NCI-H82 treated with DMSO at 0.1 percent for 48 hours (cell line): Measurements from ENCODE around the gene TMEM165.
A peak's percentile ranks its signal among the peaks of the same experiment; 100 is the strongest.
"Not testable (repeated sequence)": the region's sequence is repeated elsewhere in the genome, so short reads cannot be mapped to it uniquely, and the experiment has no call there.

Experiments used
- DNase-seq: peaks from one replicate; lab custom pipeline; 2025; ENCODE audit not compliant: unreplicated experiment; lab: John Stamatoyannopoulos, UW

TMEM165 gene

DNA sequence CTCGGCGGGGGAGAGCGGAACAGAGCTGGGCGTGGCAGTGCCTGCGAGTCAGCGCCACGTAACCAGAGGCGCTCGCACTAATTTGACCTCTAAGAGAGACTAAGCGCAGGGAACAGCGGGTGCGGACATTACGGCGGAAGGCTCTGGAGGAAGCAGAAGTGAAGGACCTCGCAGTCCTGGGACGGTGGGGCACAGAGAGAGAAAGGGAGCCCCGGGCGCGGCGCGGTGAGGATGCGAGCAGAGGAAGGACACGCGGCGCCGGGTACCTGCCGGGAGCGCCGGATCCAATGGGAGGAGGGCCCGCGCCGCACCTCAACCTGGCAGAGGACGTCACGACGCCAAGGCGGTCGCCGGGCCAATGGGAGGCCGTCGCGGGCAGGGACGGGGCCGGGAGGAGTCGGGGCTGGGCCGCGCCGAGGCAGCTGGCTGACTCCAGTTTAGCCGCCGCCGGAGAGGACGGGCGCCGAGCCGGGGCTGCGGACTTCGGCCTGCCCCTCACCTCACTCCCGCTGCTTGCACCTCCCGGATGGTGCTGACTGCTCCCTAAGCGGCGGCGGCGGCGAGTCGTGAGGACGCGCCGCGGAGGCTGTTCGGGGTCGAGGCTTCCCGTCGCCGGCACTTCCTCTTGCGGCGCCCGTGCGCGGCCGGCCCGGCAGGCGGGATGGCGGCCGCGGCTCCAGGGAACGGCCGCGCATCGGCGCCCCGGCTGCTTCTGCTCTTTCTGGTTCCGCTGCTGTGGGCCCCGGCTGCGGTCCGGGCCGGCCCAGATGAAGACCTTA is at the start of gene TMEM165:
Gene TMEM165, plus strand, starts transcription at position 429 of the 779 bp plus-strand sequence. Its CDS starts 233 bp downstream, at position 662.
- DNase-seq = peak; percentile 61

DNA sequence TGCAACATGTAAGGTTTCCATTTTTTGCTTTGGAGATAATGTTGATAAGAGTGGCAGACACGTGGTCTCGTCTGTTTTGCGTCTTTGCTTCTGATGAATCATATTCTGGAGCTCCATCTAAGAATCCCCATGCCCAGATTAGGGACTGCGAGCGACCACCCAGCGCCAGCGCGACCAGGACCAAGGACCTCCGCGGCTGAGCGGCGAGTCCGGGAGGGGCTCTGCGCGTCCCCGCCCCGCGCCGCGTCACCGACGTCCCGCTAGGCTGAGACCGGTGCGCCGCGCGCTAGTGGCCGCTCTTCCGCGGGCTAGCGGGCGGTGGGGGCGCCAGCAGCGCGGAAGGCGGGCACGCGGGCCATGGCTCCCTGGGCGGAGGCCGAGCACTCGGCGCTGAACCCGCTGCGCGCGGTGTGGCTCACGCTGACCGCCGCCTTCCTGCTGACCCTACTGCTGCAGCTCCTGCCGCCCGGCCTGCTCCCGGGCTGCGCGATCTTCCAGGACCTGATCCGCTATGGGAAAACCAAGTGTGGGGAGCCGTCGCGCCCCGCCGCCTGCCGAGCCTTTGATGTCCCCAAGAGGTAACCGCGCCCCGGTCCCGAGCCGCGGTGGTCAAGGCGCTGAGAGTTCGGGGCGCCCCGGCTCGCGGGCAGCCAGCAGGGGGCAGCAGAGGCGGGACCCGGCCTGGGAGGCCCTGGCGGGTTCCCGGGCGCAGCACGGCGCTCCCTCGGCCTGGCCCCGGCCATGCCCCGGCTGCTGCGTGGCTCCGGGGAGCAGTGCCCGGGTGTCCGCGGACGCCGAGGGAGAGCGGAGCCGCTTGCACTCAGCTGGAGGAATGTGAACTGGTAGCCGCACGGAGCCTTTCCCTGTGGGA is 49.5 kb upstream of the TMEM165 start, which contains the start of gene SRD5A3:
Gene SRD5A3, plus strand, starts transcription at position 263 of the 871 bp plus-strand sequence. Its CDS starts 95 bp downstream, at position 358.
- peak; percentile 54 for DNase-seq

DNA sequence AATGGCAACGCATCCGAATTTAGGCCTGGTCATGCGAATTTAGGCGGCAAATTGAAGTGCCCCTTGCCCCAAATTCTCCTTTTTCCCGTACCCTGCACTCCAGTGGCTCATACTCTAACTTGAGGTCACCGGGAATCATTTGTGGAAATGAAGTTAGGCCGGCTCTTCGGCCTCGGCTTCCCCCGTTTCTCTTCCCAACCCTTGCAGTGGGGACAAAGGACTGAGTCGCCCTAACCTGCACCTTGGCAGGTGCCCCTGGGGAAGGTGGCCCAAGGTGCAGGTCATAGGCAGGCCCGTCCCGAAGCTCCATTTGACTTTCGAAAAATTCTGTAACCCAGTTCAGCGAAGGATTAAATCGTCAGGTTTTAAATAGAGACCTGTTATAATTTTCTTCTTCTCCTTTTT is 48.9 kb upstream of the TMEM165 start:
- DNase-seq = no peak

DNA sequence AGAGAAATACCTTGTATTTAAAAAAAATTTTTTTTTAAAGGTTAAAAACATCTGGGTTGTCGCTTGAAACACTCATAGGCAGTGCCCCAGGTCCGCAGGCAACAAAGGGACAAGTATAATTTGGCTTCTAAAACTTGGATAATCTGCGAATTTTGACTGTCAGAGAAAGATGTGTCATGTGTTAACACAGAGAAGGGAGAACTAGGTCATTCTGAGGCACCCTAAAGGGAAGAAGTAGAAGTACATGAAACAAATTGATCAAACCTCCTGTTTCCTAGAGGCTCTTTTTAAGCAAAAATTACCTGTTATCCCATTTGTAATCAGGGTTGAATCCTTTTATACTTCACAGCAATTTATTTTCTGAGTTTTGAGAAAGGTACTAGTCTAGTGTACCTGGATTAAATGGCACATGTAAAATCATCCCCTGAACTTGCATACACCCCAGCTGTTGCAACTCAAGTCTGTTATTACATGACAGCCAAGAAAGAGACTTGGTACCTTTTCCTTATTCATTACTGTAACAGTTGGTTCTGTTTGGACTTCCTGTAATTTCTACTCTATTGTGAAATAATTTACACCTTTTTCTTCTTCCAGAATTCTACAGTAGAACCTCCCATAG is 48.0 kb upstream of the TMEM165 start:
- no peak for DNase-seq

DNA sequence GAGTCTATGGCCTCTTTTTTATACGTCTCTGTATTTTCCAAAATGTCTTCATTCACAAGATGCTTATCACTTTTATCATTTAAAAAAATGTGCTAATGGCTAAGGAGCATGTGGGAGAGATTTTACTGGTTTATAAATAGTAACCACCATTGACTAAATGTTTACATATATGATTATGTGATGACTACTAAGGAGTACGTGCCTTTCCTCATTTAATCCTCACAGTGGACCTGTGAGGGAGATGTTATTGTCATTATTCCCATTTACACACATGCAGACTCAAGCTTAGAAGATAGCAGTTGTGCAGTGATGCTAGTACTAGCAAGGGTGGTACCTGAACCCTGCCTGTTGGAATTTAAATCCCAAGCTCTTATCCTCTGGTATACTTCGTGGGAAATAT is 47.3 kb upstream of the TMEM165 start:
- no peak for DNase-seq

DNA sequence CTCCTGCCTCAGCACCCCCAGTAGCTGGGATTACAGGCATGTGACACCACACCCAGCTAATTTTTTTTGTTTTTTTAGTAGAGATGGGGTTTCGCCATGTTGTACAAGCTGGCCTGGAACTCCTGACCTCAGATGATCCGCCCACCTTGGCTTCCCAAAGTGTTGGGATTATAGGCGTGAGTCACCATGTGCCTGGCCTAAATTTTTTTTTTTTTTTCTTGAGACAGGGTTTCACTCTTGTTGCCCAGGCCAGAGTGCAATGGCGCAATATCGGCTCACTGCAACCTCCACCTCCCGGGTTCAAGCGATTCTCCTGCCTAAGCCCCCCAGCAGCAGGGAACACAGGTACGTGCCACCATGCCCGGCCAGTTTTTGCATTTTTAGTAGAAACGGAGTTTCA is 44.9 kb upstream of the TMEM165 start:
- DNase-seq = not testable (repeated sequence)

- DNase-seq = no peak
Observed at GRCh38 chr4:55351824-55352223, 43.9 kb upstream of the TMEM165 start.

DNA sequence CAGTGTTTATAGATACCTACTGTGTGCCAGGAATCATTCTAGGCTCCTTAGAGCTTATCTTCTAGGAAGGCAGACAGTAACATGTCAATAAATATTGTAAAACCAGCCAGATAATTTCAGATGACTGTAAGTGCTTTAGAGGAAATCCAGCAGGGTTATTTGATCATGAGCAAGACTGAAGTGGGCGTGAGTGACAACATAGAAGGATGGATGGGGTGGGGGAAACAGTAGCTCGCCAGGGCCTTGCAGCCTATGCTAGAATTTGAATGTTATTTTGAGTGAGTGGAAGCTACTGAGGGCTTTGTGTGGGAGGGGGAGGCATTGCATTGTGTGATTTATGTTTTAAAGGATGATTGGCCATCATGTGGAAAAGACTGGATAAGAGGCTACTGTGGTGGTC is 43.0 kb upstream of the TMEM165 start:
- no peak for DNase-seq

- DNase-seq = not testable (repeated sequence)
Observed at GRCh38 chr4:55353228-55353747, 42.5 kb upstream of the TMEM165 start.

GRCh38 chr4:55354648-55355047 is 41.1 kb upstream of the TMEM165 start:
- no peak for DNase-seq

DNA sequence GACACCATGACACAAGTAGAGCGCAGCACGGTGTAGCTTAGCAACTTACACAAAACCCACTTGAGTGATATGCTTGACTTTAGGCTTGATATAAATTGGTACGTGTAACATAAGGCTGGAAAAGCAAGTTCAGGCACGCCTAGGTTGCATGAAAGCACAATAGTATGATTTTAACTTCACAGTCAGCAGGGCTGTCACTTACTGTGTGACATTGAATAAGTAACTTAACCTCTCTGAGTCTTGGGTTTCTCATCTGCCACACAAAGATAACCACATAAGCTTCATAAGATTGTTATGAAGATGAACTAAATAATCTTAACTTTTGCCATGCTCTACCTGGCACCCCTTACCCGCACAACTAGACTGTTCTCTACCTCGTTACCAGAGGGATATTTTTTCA is 40.2 kb upstream of the TMEM165 start:
- no peak for DNase-seq

- DNase-seq = no peak
Observed at GRCh38 chr4:55356991-55357461, 38.7 kb upstream of the TMEM165 start.

DNA sequence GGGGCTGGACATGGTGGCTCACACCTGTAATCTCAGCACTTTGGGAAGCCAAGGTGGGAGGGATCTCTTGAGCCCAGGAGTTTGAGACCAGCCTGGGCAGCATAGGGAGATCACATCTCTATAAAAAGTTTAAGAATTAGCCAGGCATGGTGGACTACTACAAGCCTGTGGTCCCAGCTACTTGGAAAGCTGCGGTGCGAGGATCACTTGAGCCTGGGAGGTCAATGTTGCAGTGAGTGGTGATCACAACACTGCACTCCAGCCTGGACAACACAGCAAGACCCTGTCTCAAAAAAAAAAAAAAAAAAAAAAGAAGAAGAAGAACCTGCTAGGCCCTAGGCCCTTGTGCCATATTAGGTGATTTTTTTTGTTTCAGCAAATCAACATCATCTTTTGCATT is 37.5 kb upstream of the TMEM165 start:
- DNase-seq = no peak

GRCh38 chr4:55358668-55359067 is 37.1 kb upstream of the TMEM165 start:
- no peak for DNase-seq

DNA sequence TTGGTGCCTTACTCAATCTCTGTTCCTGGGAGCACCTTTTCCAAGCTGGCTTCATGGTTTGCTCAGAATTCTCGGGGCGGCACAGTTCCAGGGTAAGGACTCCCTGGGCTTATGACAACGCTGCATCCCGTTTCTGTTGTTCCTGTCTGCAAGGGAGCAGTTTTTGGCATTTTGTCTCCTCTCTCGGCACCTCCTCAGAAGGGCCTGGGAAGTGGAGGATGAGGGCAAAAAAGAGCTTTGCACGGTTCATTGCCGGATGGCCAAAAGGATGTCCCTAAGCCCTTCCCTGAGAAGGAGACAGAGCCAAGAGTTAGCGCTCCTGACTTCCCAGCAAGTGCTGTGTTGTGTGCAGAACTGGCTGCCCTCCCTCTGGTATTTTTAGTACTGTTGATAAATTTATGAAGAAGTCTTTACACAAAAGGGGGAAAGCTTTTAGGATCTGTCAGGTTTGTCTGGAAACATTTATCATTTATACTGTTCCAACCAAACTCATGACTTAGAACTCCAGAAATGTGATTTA is 36.3 kb upstream of the TMEM165 start:
- DNase-seq = no peak

GRCh38 chr4:55362938-55363337 is 32.8 kb upstream of the TMEM165 start:
- not testable (repeated sequence) for DNase-seq

DNA sequence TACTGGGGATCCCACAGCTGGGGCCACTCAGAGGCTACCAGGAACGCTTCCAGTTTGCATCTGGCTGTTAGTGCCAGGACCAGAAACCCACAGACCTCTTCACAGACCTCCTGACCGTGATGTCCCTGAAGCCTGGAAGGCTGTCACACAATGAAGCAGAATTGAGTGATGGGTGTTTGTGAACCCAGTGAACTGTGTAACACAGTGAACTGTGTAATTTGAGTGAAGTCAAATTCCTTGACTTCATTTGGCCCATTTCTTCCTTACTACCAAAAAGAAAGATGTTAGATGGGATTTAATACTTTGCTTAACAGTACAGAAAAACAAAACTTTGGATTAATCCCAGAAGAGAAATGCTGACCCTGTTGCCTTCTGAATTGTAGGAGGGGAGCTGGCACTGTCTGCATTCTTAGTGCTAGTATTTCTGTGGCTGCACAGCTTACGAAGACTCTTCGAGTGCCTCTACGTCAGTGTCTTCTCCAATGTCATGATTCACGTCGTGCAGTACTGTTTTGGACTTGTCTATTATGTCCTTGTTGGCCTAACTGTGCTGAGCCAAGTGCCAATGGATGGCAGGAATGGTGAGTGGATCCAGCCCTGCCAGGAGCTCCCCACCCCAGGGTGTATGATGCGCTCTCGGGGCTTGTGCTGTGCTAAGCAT is 31.9 kb upstream of the TMEM165 start:
- DNase-seq = no peak

GRCh38 chr4:55364691-55365344 is 30.9 kb upstream of the TMEM165 start:
- no peak for DNase-seq

DNA sequence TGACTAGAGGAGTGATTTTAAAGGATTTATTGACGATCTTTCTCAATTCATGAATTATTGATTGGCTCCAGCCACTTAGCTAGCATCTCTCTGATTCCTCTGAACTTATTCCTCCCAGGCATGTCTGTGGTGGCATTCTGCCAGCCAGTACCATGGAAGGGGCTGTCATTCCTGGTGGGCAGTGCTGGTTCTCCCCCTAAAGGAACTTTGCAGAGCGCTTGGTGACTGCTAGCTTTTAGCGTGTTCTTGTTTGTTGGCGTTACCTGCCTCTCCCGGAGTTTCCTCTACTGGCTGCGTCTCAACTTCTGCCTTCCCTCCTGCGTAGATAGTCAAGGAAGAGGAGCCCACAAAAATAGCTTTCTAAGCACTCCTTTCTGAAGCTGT is 30.4 kb upstream of the TMEM165 start:
- DNase-seq = no peak

DNA sequence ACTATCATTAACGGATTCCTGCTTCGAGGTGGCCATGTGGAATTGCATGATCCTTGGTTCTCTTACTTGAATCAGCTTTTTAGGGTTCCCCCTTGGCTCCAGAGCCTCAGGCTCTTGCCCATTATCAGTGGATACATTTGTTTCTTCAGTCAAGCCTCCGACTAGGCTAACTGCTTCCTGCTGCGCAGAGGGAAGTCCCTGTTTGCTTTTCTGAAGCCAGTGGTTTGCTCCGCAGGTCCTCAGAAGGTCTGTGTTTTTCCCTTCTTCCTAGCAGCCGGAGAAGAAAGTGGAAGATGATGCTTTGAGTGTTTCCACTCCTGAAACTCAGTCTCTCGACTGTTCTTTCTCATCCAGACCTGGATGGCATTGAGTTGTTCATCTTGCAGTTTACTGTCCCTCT is 29.1 kb upstream of the TMEM165 start:
- no peak for DNase-seq
